Transverse colon (tissue), 3 donors: Measurements from ENCODE around the gene CYP1B1.

Experiments used
- CTCF ChIP-seq, 5 experiments: fragments of 200-600 bp in 3 of 5; fragments of 450-650 bp in 2 of 5; sonication (generic) in 3 of 5; IDR thresholded peaks; 1 replicate in 2 of 5; 2 replicates in 3 of 5; pipeline ENCODE4 v1.5.1; 2016 to 2017; ENCODE audit warnings: antibody characterized with exemption in 5 of 5, inconsistent platforms in 3 of 5, mild to moderate bottlenecking in 2 of 5, moderate library complexity in 1 of 5
- POLR2A ChIP-seq: fragments of 450-650 bp; IDR thresholded peaks from one replicate; pipeline ENCODE4 v1.6.1; 2016; ENCODE audit warnings: antibody characterized with exemption, mild to moderate bottlenecking, moderate library complexity

GRCh38 chr2:38093527-38094165 is 17.7 kb upstream of the CYP1B1 start:
- no peak for TF ChIP-seq CTCF (IDR thresholded peaks at IDR 0.05)
- TF ChIP-seq POLR2A = no peak
